ENCODE results near the gene FYCO1. TPM values are rescaled to one million over a fixed set of nuclear protein-coding genes. Genes with fewer than 3 reads are reported as not detected.

The FYCO1 gene
- total RNA-seq, 1 experiment from 2014 or later: 5.4 TPM

GRCh38 chr3:45914362-45915058, 81.1 kb downstream of the FYCO1 start:
- Histone ChIP-seq H3K36me3 (no peaks in the 10 kb centered on the region), H3K9me3 (replicated peaks) (no peaks in the 10 kb centered on the region), H3K27me3 (replicated peaks) (no peaks in the 10 kb centered on the region), H3K27ac (peak overlapping the region; percentile 54), H3K4me3 (no peak overlapping the region), H3K4me1 (replicated peaks) (peaks cover 32% of the 10 kb centered on the region)
- DNase-seq (ENCODE audit: low read depth in 1 of 2, low spot score in 2 of 2): peak in 1 of 2 experiments; percentile 24

- Histone ChIP-seq H3K36me3 (no peaks in the 10 kb centered on the region), H3K4me3 (no peak overlapping the region), H3K27me3 (replicated peaks) (no peaks in the 10 kb centered on the region), H3K4me1 (replicated peaks) (peaks cover 48% of the 10 kb centered on the region), H3K27ac (no peak overlapping the region), H3K9me3 (replicated peaks) (no peaks in the 10 kb centered on the region)
- DNase-seq (ENCODE audit: low read depth in 1 of 2, low spot score in 2 of 2): no peak
Measured at GRCh38 chr3:45912435-45912834, 83.2 kb downstream of the FYCO1 start.

GRCh38 chr3:45911511-45912226, 84.0 kb downstream of the FYCO1 start:
- peaks cover 50% of the 10 kb centered on the region for H3K4me1 ChIP-seq (replicated peaks)
- no peak for DNase-seq (ENCODE audit: low read depth in 1 of 2, low spot score in 2 of 2)
- no peak overlapping the region for H3K4me3 ChIP-seq

GRCh38 chr3:45910892-45911291, 84.7 kb downstream of the FYCO1 start:
- no peaks in the 10 kb centered on the region for H3K9me3 ChIP-seq (replicated peaks)
- H3K27ac ChIP-seq: no peak overlapping the region
- H3K4me1 ChIP-seq (replicated peaks): peaks cover 45% of the 10 kb centered on the region
- no peaks in the 10 kb centered on the region for H3K36me3 ChIP-seq
- no peak for DNase-seq (ENCODE audit: low read depth in 1 of 2, low spot score in 2 of 2)
- H3K27me3 ChIP-seq (replicated peaks): no peaks in the 10 kb centered on the region
- H3K4me3 ChIP-seq: no peak overlapping the region

More at GRCh38 chr3:45911511-45912226, 84.0 kb downstream of the FYCO1 start:
- Histone ChIP-seq H3K36me3 (no peaks in the 10 kb centered on the region), H3K9me3 (replicated peaks) (no peaks in the 10 kb centered on the region), H3K27ac (no peak overlapping the region), H3K27me3 (replicated peaks) (no peaks in the 10 kb centered on the region)

- peaks cover 32% of the 10 kb centered on the region for H3K4me1 ChIP-seq (replicated peaks)
- no peaks in the 10 kb centered on the region for H3K36me3 ChIP-seq
- no peaks in the 10 kb centered on the region for H3K27me3 ChIP-seq (replicated peaks)
- DNase-seq (ENCODE audit: low read depth in 1 of 2, low spot score in 2 of 2): peak in 1 of 2 experiments; percentile 25
- H3K4me3 ChIP-seq: no peak overlapping the region
- H3K27ac ChIP-seq: no peak overlapping the region
- no peaks in the 10 kb centered on the region for H3K9me3 ChIP-seq (replicated peaks)
Measured at GRCh38 chr3:45909542-45909941, 86.1 kb downstream of the FYCO1 start.

- H3K27me3 ChIP-seq (replicated peaks): no peaks in the 10 kb centered on the region
- no peak overlapping the region for H3K4me3 ChIP-seq
- H3K36me3 ChIP-seq: no peaks in the 10 kb centered on the region
- H3K4me1 ChIP-seq (replicated peaks): peaks cover 30% of the 10 kb centered on the region
- H3K27ac ChIP-seq: 0 out of 2 replicates have a peak overlapping the region, but pooled peaks have one; percentile 11
- H3K9me3 ChIP-seq (replicated peaks): no peaks in the 10 kb centered on the region
- no peak for DNase-seq (ENCODE audit: low read depth in 1 of 2, low spot score in 2 of 2)
Measured at GRCh38 chr3:45908761-45909160, 86.9 kb downstream of the FYCO1 start.

GRCh38 chr3:45907769-45908705, 87.6 kb downstream of the FYCO1 start:
- peak overlapping the region; percentile 15; the same call in 1 of the 2 replicates for H3K27ac ChIP-seq
- no peak overlapping the region for H3K4me3 ChIP-seq
- peak; percentile 44 to 48 for DNase-seq (ENCODE audit: low read depth in 1 of 2, low spot score in 2 of 2)
- 0 out of 2 replicates have a peak, but pooled peaks cover under 1% of the 10 kb centered on the region for H3K9me3 ChIP-seq (replicated peaks)
- H3K27me3 ChIP-seq (replicated peaks): no peaks in the 10 kb centered on the region
- H3K4me1 ChIP-seq (replicated peaks): peaks cover 30% of the 10 kb centered on the region
- no peaks in the 10 kb centered on the region for H3K36me3 ChIP-seq

- no peak overlapping the region for H3K27ac ChIP-seq
- no peaks in the 10 kb centered on the region for H3K36me3 ChIP-seq
- 0 out of 2 replicates have a peak, but pooled peaks cover 2% of the 10 kb centered on the region for H3K9me3 ChIP-seq (replicated peaks)
- H3K27me3 ChIP-seq (replicated peaks): no peaks in the 10 kb centered on the region
- no peak overlapping the region for H3K4me3 ChIP-seq
- peak in 1 of 2 experiments; percentile 31 for DNase-seq (ENCODE audit: low read depth in 1 of 2, low spot score in 2 of 2)
- H3K4me1 ChIP-seq (replicated peaks): peaks cover 30% of the 10 kb centered on the region
Measured at GRCh38 chr3:45906681-45907407, 88.8 kb downstream of the FYCO1 start.

GRCh38 chr3:45905755-45906154, 89.9 kb downstream of the FYCO1 start:
- Histone ChIP-seq H3K9me3 (replicated peaks) (0 out of 2 replicates have a peak, but pooled peaks cover 2% of the 10 kb centered on the region), H3K36me3 (no peaks in the 10 kb centered on the region)
- no peak for DNase-seq (ENCODE audit: low read depth in 1 of 2, low spot score in 2 of 2)

GRCh38 chr3:45904931-45905330, 90.7 kb downstream of the FYCO1 start:
- H3K36me3 ChIP-seq: no peaks in the 10 kb centered on the region
- no peak overlapping the region for H3K4me3 ChIP-seq
- peaks cover 26% of the 10 kb centered on the region for H3K4me1 ChIP-seq (replicated peaks)
- no peak for DNase-seq (ENCODE audit: low read depth in 1 of 2, low spot score in 2 of 2)
- H3K27me3 ChIP-seq (replicated peaks): no peaks in the 10 kb centered on the region
- H3K9me3 ChIP-seq (replicated peaks): 0 out of 2 replicates have a peak, but pooled peaks cover 2% of the 10 kb centered on the region
- no peak overlapping the region for H3K27ac ChIP-seq

More at GRCh38 chr3:45905755-45906154, 89.9 kb downstream of the FYCO1 start:
- H3K4me1 ChIP-seq (replicated peaks): peaks cover 30% of the 10 kb centered on the region
- H3K4me3 ChIP-seq: no peak overlapping the region
- H3K27ac ChIP-seq: no peak overlapping the region
- no peaks in the 10 kb centered on the region for H3K27me3 ChIP-seq (replicated peaks)

- peaks cover 16% of the 10 kb centered on the region for H3K4me1 ChIP-seq (replicated peaks)
- H3K9me3 ChIP-seq (replicated peaks): no peaks in the 10 kb centered on the region
- no peaks in the 10 kb centered on the region for H3K36me3 ChIP-seq
- DNase-seq (ENCODE audit: low read depth in 1 of 2, low spot score in 2 of 2): peak; percentile 53
- no peak overlapping the region for H3K4me3 ChIP-seq
- no peak overlapping the region for H3K27ac ChIP-seq
- H3K27me3 ChIP-seq (replicated peaks): no peaks in the 10 kb centered on the region
Measured at GRCh38 chr3:45896956-45897355, 98.7 kb downstream of the FYCO1 start.

GRCh38 chr3:45895686-45896468, 99.7 kb downstream of the FYCO1 start:
- H3K9me3 ChIP-seq (replicated peaks): no peaks in the 10 kb centered on the region
- DNase-seq (ENCODE audit: low read depth in 1 of 2, low spot score in 2 of 2): no peak
- no peaks in the 10 kb centered on the region for H3K27me3 ChIP-seq (replicated peaks)
- H3K27ac ChIP-seq: no peak overlapping the region
- peaks cover 16% of the 10 kb centered on the region for H3K4me1 ChIP-seq (replicated peaks)
- no peaks in the 10 kb centered on the region for H3K36me3 ChIP-seq
- H3K4me3 ChIP-seq: no peak overlapping the region

All from SJSA1 (cell line).